ENCODE data around the gene HADHA.
A peak's percentile ranks its signal among the peaks of the same experiment; 100 is the strongest.

HADHA gene

DNA sequence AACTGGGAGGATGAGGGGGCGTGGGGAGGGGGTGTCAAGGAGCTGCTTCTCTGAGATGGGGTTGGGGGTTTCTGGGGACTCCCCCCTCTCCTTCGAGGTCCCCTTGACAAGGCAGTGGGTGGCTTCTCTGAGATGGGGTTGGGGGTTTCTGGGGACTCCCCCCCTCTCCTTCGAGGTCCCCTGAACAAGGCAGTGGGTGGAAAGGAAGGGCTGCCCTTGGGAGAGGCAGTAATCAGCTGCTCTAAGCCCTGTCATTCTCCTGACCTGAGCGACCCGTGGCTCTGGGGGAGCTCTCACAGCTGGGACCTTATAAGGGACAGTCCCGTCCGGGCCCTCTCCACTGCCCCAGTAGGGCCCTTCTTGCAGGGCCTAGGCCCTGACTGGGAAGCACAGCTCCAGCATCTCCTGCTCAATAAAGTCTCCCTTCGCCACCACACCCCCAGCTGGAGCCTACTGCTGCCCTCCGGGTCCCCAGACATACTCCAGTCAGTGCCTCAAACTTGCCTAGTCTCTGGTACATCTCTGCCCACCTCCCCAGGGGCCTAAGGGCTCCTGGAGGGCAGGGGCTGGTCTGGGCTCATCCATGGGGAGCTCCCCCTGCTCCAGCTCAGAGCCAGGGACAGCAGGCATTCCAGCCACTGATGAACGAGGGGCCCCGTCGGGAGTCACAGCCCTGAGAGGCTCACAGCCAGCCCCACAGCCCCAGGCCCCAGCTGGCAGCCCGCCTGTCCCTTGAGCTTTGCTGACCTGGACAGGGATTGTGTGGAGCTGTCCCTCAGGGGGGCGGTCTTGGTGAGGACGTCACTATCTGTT lies 68.8 kb downstream of the HADHA start:
- H3K4me3 ChIP-seq (ENCODE audit: low read length), result no peak overlapping the region
- TF ChIP-seq, protein P1, sequence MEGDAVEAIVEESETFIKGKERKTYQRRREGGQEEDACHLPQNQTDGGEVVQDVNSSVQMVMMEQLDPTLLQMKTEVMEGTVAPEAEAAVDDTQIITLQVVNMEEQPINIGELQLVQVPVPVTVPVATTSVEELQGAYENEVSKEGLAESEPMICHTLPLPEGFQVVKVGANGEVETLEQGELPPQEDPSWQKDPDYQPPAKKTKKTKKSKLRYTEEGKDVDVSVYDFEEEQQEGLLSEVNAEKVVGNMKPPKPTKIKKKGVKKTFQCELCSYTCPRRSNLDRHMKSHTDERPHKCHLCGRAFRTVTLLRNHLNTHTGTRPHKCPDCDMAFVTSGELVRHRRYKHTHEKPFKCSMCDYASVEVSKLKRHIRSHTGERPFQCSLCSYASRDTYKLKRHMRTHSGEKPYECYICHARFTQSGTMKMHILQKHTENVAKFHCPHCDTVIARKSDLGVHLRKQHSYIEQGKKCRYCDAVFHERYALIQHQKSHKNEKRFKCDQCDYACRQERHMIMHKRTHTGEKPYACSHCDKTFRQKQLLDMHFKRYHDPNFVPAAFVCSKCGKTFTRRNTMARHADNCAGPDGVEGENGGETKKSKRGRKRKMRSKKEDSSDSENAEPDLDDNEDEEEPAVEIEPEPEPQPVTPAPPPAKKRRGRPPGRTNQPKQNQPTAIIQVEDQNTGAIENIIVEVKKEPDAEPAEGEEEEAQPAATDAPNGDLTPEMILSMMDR (conservative IDR thresholded peaks at IDR 0.05; ENCODE audit: low read length), result no peak
- no peak for DNase-seq (ENCODE audit: low read depth)

DNA sequence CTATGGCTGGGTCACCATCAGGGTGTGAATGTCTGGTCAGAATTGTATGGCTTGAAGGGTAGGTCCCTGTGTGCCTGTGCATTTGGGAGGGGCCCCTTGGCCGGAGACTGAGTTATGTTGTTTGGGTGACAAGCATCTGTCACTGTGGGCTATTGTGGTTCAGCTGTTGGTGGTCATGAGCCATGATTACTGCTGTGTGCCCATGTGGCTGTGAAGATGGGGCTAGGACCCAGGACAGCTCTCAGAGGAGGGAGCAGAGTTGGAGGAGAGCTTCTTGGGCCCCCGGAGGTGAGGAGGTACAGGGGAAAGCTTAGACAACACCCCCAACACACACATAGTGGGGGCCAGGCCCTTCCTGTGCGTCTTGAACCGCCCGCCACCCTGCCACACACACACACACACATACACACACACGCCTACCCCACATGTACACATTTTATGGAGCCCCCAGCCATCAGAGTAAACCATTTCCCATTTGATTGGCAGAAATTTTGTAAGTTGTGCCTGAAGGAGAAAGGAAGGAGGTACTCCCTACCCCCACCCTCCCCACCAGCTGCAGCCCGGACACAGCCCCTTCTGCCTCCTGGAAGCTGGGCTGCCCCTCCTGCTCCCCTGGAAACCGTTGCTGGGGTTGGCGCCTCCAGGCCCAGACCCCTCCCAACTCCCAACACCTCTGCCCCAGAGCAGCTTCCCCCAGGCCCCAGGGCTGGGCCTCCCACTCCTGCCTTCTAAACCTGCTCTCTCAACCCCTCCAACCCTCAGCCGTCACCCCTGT lies 69.6 kb downstream of the HADHA start:
- TF ChIP-seq, protein P1 (conservative IDR thresholded peaks at IDR 0.05; ENCODE audit: low read length), result no peak
- DNase-seq (ENCODE audit: low read depth), result no peak
- H3K4me3 ChIP-seq (ENCODE audit: low read length), result no peak overlapping the region

DNA sequence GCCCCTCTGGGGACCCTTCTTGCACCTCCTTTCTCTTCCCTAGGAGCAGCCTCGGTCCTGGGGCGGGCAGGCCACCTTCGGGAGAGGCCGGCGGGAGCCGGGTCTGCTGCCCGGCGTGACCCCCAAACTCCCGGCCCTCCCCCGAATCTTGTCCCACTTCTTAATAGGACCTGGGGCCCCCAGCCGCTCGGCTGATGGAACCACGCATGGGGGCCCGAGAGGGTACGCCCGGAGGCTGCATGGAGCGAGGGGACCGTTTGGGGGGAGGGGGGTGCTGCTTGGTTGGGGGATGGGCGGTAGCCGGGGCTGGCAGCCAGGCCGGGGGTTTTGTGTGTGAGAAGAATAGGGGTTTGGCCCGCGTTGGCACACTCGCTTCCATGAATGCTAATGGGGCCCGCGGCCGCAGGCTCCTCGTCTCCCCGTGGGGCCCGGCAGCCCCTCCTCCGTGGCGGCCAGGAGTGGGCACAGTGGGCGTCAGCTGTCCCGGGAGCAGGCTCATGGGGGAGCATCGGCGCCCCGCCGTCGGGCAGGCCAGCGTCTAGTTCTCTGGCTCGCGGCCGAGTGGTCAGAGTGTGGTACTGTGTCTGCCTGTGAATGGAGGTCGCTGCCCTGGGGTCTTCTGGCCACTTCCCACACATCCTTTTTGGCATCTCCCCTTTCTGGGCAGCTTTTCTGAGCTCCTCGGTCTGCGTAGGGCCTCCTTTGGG lies 70.5 kb downstream of the HADHA start:
- no peak overlapping the region for H3K4me3 ChIP-seq (ENCODE audit: low read length)
- no peak for DNase-seq (ENCODE audit: low read depth)

DNA sequence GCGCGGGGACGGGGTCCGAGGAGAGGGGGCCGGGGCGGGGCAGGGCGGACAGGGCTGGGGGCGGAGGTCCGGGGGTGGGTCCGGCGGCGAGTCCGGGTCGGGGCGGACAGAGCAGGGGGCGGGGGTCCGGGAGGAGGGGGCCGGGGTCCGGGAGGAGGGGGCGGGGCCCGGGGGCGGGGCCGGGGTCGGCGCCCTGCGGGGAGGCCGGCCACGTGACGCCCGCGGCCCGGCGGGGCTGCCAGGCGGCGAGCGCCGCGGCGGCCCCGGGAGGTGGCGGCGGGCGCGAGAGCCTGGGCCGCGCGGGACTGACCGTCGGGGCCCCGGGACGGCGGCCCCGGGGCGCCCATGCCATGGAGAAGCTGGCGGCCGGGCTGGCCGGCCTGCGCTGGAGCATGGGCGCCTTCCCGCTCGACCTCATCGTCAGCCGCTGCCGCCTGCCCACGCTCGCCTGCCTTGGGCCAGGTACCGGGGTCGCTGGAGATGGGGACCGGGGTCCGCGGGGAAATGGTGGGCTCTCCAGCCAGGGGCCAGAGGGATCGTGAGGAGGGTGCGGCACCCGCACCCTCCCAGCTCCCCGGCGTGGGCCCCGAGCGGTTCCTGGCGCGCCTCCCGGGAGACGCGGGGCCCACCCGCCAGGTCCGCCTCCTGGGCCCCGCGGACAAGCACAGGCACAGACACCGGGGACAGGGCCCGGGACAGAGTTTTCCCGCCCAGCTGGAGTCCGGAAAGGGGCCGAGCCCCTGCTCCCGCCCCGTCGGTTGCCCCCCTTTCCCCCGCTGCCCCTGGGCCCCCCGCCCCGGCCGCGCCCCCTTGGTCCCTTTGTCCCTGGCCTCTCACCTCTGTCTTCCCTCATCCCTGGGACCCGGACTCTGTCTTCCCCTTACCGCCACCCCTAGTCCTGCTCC lies 71.3 kb downstream of the HADHA start, which contains the start of gene GAREM2:
TSS of gene GAREM2 (plus strand) at position 218 of the 905 bp plus-strand sequence. CDS start at position 351, 133 bp downstream.
- TF ChIP-seq, protein P1 (conservative IDR thresholded peaks at IDR 0.05; ENCODE audit: low read length), result no peak
- DNase-seq (ENCODE audit: low read depth), result no peak
- H3K4me3 ChIP-seq (ENCODE audit: low read length), result peak within 1 kb of the TSS; percentile 24; the same call in 1 of the 2 replicates

More for the DNA sequence above, 70.5 kb downstream of the HADHA start:
- TF ChIP-seq, protein P1 (conservative IDR thresholded peaks at IDR 0.05; ENCODE audit: low read length), result no peak

DNA sequence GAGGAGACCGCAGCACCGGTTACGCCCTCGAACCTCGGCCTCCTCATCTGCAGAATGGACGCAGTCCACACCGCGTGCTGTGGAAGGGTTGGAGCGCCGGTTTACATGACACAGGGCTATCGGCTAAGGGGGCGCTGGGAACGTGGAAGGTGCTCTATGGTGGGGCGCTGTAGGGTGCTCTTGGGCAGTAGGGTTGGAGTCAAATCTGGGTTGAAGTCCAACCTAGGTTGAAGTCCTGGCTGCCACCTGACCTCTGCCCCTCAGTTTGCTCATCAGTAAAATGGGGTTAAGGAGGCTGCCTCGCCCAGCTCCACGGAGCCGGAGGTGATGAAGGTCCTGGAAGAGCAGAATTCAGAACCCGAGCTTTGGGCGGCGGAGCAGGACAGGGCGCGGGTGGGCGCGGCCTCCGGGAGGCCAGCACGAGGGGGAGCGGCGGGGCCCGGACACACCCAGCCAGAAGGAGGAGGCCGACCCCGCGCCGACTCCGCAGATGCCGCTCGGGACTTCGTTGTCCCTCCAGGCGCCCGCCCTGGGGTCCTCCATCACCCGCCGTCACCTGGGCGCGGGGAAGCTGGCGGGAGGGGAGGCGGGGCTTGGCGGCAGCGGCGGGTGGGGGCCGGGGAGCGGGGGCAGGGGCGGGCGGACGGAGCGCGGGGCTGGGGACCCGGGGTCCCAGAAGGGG lies 72.1 kb downstream of the HADHA start:
- DNase-seq (ENCODE audit: low read depth), result no peak
- H3K4me3 ChIP-seq (ENCODE audit: low read length), result no peak overlapping the region
- TF ChIP-seq, protein P1 (conservative IDR thresholded peaks at IDR 0.05; ENCODE audit: low read length), result no peak

DNA sequence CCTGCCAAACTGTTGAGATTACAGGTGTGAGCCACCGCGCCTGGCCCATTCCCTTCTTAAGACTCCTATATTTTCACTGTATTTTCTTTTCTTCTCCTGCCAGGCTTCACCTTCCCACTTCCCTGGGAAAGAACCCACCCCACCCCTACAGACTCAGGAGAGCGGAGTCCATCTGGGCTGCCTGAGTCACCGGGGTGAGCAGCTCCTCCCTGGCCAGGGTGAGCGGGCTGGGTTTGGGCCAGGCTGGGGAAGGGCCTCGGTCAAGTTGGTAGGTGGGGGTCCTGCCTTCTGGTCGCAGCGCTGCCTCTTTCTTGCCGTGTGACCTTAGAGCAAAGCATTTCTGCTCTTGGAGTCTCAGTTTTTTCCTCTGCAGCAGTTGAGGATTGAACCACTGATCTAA lies 73.6 kb downstream of the HADHA start:
- TF ChIP-seq, protein P1 (conservative IDR thresholded peaks at IDR 0.05; ENCODE audit: low read length), result no peak
- no peak overlapping the region for H3K4me3 ChIP-seq (ENCODE audit: low read length)
- no peak for DNase-seq (ENCODE audit: low read depth)
